Neural cell (in vitro differentiated cells): Measurements from ENCODE around the gene CEBPA.

Experiments used
- POLR2AphosphoS5 ChIP-seq: IDR thresholded peaks from 2 replicates; pipeline ENCODE4 v1.6.1; 2012
- TF ChIP-seq, protein P1 (sequence below): fragments of 450-650 bp; IDR thresholded peaks from 2 replicates; pipeline ENCODE4 v1.5.1; 2014; ENCODE audit warnings: antibody characterized with exemption, mild to moderate bottlenecking, moderate library complexity; ENCODE audit not compliant: poor library complexity, severe bottlenecking

DNA sequence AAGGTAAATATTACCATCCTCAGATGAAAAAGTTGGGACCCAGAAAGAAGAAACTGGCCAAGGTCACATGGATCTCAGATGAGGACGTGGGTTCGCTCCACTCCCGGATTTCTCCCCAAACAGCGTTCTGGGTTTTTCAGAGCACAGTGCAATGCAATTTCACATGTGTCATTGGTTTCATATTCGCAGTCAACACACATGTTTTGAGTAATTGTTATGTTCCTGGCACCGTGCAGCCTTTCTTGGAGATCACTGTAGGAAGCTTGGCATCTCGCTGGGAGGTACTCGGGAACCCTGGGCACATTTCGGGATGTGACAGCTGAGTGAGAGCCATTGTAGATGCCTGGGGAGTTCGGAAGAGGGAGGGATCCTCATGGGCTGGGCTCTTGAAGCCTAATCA lies 45.0 kb upstream of the CEBPA start:
- TF ChIP-seq POLR2AphosphoS5: no peak
- TF ChIP-seq, protein P1, sequence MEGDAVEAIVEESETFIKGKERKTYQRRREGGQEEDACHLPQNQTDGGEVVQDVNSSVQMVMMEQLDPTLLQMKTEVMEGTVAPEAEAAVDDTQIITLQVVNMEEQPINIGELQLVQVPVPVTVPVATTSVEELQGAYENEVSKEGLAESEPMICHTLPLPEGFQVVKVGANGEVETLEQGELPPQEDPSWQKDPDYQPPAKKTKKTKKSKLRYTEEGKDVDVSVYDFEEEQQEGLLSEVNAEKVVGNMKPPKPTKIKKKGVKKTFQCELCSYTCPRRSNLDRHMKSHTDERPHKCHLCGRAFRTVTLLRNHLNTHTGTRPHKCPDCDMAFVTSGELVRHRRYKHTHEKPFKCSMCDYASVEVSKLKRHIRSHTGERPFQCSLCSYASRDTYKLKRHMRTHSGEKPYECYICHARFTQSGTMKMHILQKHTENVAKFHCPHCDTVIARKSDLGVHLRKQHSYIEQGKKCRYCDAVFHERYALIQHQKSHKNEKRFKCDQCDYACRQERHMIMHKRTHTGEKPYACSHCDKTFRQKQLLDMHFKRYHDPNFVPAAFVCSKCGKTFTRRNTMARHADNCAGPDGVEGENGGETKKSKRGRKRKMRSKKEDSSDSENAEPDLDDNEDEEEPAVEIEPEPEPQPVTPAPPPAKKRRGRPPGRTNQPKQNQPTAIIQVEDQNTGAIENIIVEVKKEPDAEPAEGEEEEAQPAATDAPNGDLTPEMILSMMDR: no peak
